Measurements from ENCODE around the gene MAP4K5. TPM values are rescaled to one million over a fixed set of nuclear protein-coding genes. Genes with fewer than 3 reads are reported as not detected.

MAP4K5 gene
- polyA plus RNA-seq, 1 donor (not counting 4 experiments of a cell fraction or from before 2014, with no cell fraction given), result 25.8 TPM

DNA sequence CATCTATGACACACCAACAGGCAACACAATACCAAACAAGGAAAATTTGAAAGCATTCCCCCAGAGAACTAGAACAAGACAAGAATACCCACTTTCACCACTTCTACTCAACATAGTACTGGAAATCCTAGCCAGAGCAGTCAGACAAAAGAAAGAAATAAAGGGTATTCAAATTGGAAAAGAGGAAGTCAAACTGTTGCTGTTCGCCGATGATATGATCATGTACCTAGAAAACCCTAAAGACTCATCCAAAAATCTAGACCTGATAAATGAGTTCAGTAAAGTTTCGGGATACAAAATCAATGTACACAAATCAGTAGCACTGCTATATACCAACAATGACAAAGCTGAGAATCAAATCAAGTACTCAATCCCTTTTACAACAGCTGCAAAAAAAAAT lies 19.5 kb upstream of the MAP4K5 start:
- no peak overlapping the region for H2AFZ ChIP-seq (ENCODE audit: control insufficient read depth, low read length)
- no peak overlapping the region for H3K27ac ChIP-seq (ENCODE audit: control insufficient read depth, insufficient read depth, low read length)

DNA sequence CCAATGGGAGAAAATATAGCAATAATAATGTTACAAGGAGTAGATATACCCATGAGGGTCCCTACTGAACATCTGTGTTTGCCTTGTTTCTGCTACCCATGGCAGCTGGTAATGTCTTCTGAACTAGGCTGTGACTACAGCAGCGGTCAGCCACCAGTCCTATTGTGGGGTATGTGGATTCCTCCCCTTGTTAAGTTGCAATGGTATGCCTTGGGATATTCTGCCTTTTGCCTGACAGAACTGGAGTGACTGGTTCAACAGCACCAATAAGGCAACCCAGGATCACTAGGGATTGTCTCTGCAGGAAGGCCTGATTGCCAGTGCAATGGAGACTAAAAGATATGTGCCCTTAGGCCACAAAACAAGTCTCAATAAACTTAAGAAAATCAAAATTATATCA lies 17.9 kb upstream of the MAP4K5 start:
- H3K36me3 ChIP-seq (ENCODE audit: control insufficient read depth in 2 of 2, extremely low read depth in 1 of 2, insufficient read depth in 2 of 2, low read length in 2 of 2), result no peaks in the 10 kb centered on the region
- H3K9me3 ChIP-seq (ENCODE audit: control insufficient read depth, low read depth, low read length), result no peaks in the 10 kb centered on the region
- H3K27me3 ChIP-seq (ENCODE audit: control insufficient read depth, extremely low read depth, insufficient read depth, low read length), result no peaks in the 10 kb centered on the region
- dilution Hi-C loops (cut with MboI; ENCODE audit: extremely low pct_ligation_motif_present, low sequenced_read_pairs), result no loop called here
- DNase-seq (ENCODE audit: low read depth, low spot score) (no peak), FAIRE-seq (no peak)
- H3K9ac ChIP-seq (ENCODE audit: control insufficient read depth, extremely low read depth, insufficient read depth, low read length), result no peak overlapping the region
- TF ChIP-seq CTCF (optimal IDR thresholded peaks at IDR 0.05 in 1 of 3, IDR thresholded peaks at IDR 0.05 in 1 of 3, conservative IDR thresholded peaks at IDR 0.05 in 1 of 3; ENCODE audit: extremely low read depth in 1 of 3, insufficient read depth in 2 of 3, low read length in 3 of 3), result no peak
- no peak for TF ChIP-seq EZH2 (IDR thresholded peaks at IDR 0.05; ENCODE audit: low read length)
- H4K20me1 ChIP-seq (ENCODE audit: control insufficient read depth, extremely low read depth, insufficient read depth, low read length), result no peaks in the 10 kb centered on the region
- H3K27ac ChIP-seq (ENCODE audit: control insufficient read depth, insufficient read depth, low read length), result no peak overlapping the region
- H3K4me2 ChIP-seq (ENCODE audit: control insufficient read depth, extremely low read depth, insufficient read depth, low read depth, low read length), result no peak overlapping the region
- no peaks in the 10 kb centered on the region for H3K79me2 ChIP-seq (ENCODE audit: control insufficient read depth, insufficient read depth, low read length)
- H3K9me1 ChIP-seq (ENCODE audit: control insufficient read depth, extremely low read depth, insufficient read depth, low read length), result no peaks in the 10 kb centered on the region
- H2AFZ ChIP-seq (ENCODE audit: control insufficient read depth, low read length), result no peak overlapping the region
- H3K4me3 ChIP-seq (ENCODE audit: control insufficient read depth in 2 of 3, extremely low read depth in 1 of 3, insufficient read depth in 2 of 3, low read depth in 1 of 3, low read length in 3 of 3), result no peak overlapping the region
- H3K4me1 ChIP-seq (ENCODE audit: control insufficient read depth, extremely low read depth, insufficient read depth, low read length), result no peaks in the 10 kb centered on the region

More for the DNA sequence above, 19.5 kb upstream of the MAP4K5 start:
- Histone ChIP-seq H3K36me3 (ENCODE audit: control insufficient read depth in 2 of 2, extremely low read depth in 1 of 2, insufficient read depth in 2 of 2, low read length in 2 of 2) (no peaks in the 10 kb centered on the region), H3K9me3 (ENCODE audit: control insufficient read depth, low read depth, low read length) (no peaks in the 10 kb centered on the region), H3K27me3 (ENCODE audit: control insufficient read depth, extremely low read depth, insufficient read depth, low read length) (no peaks in the 10 kb centered on the region), H4K20me1 (ENCODE audit: control insufficient read depth, extremely low read depth, insufficient read depth, low read length) (no peaks in the 10 kb centered on the region), H3K9ac (ENCODE audit: control insufficient read depth, extremely low read depth, insufficient read depth, low read length) (no peak overlapping the region), H3K79me2 (ENCODE audit: control insufficient read depth, insufficient read depth, low read length) (no peaks in the 10 kb centered on the region), H3K9me1 (ENCODE audit: control insufficient read depth, extremely low read depth, insufficient read depth, low read length) (no peaks in the 10 kb centered on the region), H3K4me2 (ENCODE audit: control insufficient read depth, extremely low read depth, insufficient read depth, low read depth, low read length) (no peak overlapping the region), H3K4me3 (ENCODE audit: control insufficient read depth in 2 of 3, extremely low read depth in 1 of 3, insufficient read depth in 2 of 3, low read depth in 1 of 3, low read length in 3 of 3) (no peak overlapping the region), H3K4me1 (ENCODE audit: control insufficient read depth, extremely low read depth, insufficient read depth, low read length) (no peaks in the 10 kb centered on the region)
- TF ChIP-seq EZH2 (IDR thresholded peaks at IDR 0.05; ENCODE audit: low read length), result no peak
- TF ChIP-seq CTCF (optimal IDR thresholded peaks at IDR 0.05 in 1 of 3, IDR thresholded peaks at IDR 0.05 in 1 of 3, conservative IDR thresholded peaks at IDR 0.05 in 1 of 3; ENCODE audit: extremely low read depth in 1 of 3, insufficient read depth in 2 of 3, low read length in 3 of 3), result no peak
- dilution Hi-C loops (cut with MboI; ENCODE audit: extremely low pct_ligation_motif_present, low sequenced_read_pairs), result no loop called here
- FAIRE-seq (no peak), DNase-seq (ENCODE audit: low read depth, low spot score) (no peak)

Data from keratinocyte (primary cell).